Measurements from ENCODE around the gene SENP5. TPM values are rescaled to one million over a fixed set of nuclear protein-coding genes. Genes with fewer than 3 reads are reported as not detected.

The SENP5 gene
- total and polyA plus RNA-seq, 2 experiments from 2014 or later: 16.9 to 36.2 TPM

DNA sequence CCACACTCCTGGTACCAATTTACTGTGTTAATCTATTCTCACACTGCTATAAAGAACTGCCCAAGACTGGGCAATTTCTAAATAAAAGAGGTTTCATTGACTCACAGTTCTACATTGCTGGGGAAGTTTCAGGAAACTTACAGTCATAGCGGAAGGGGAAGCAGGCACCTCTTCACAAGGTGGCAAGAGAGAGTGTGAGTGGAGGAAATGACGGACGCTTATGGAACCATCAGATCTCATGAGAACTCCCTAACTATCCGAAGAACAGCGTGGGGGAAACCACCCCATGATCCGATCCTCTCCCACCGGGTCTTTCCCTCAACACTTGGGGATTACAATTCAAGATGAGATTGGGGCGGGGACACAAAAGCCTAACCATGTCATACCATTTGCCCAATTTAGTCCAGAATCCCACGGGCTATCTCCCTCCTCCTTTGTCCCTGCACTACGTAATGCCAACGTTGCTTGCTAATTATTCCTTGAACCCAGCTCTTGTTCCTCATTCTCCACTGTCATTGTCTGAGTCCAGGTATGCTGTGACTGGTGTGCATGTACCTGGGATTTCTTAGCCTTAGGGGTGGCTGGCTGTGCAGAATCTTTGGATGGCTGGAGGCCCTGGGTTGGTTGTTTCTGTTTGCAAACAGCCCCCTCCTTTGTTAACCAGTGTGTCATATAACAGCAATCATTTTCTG is 97.5 kb downstream of the SENP5 start:
- in situ Hi-C loops (cut with MboI): no loop called here
- 95 to 96% methylated on average over 11 of the region's 11 CpGs for WGBS, 2 experiments (ENCODE audit: low coverage in 1 of 2, low lambda C conversion rate in 2 of 2, missing lambda C conversion rate in 2 of 2)
- no peaks in the 10 kb centered on the region for H3K9me2 ChIP-seq (ENCODE audit: insufficient read depth)
- no peaks in the 10 kb centered on the region for H3K36me3 ChIP-seq (ENCODE audit: low read depth)
- no peaks in the 10 kb centered on the region for H3K4me1 ChIP-seq (ENCODE audit: insufficient read depth)
- no peak overlapping the region for H3K27ac ChIP-seq
- no peak overlapping the region for H3K4me2 ChIP-seq (ENCODE audit: unreplicated experiment)
- no peaks in the 10 kb centered on the region for H3K79me2 ChIP-seq (ENCODE audit: insufficient read depth)
- H2AFZ ChIP-seq: no peak overlapping the region
- no peaks in the 10 kb centered on the region for H3K27me3 ChIP-seq (replicated peaks; ENCODE audit: insufficient read depth)
- no peaks in the 10 kb centered on the region for H4K20me1 ChIP-seq (ENCODE audit: insufficient read depth)
- no peak overlapping the region for H3K4me3 ChIP-seq
- DNase-seq: no peak
- no peaks in the 10 kb centered on the region for H3F3A ChIP-seq (ENCODE audit: insufficient read depth)
- H3K9me3 ChIP-seq (ENCODE audit: low read depth): no peaks in the 10 kb centered on the region
- no peak overlapping the region for H3K9ac ChIP-seq
- no peak for TF ChIP-seq EZH2 (IDR thresholded peaks at IDR 0.05; ENCODE audit: insufficient read depth, poor library complexity, severe bottlenecking)
- no peak for TF ChIP-seq EZH2phosphoT487 (IDR thresholded peaks at IDR 0.05; ENCODE audit: insufficient read depth, low read depth)

DNA sequence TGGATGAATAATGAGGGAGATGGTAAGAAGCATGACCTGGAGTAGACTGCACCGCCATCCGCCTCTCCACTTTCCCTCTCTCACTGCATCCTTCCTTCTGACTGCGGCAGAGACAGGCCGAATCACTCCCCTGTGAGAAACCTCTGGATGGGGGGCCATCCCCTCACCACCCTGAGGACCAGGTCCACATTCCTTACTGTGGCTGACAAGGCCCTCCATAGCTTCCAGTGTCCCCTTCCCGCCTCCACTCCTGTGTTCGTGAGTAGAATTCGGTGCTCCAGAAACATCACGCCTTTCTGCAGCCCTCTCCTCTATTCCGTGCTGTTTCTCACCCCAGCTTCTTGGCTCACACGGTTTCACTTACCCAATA is 98.1 kb downstream of the SENP5 start:
- TF ChIP-seq EZH2 (IDR thresholded peaks at IDR 0.05; ENCODE audit: insufficient read depth, poor library complexity, severe bottlenecking) (no peak), EZH2phosphoT487 (IDR thresholded peaks at IDR 0.05; ENCODE audit: insufficient read depth, low read depth) (no peak)
- 89 to 90% methylated on average over 10 of the region's 10 CpGs for WGBS, 2 experiments (ENCODE audit: low coverage in 1 of 2, low lambda C conversion rate in 2 of 2, missing lambda C conversion rate in 2 of 2)
- no peaks in the 10 kb centered on the region for H3K79me2 ChIP-seq (ENCODE audit: insufficient read depth)
- no peak overlapping the region for H3K27ac ChIP-seq
- no peak overlapping the region for H2AFZ ChIP-seq
- H3K36me3 ChIP-seq (ENCODE audit: low read depth): no peaks in the 10 kb centered on the region
- no peak overlapping the region for H3K4me3 ChIP-seq
- H3K9me3 ChIP-seq (ENCODE audit: low read depth): no peaks in the 10 kb centered on the region
- H3K4me1 ChIP-seq (ENCODE audit: insufficient read depth): no peaks in the 10 kb centered on the region
- DNase-seq: no peak
- H3K9ac ChIP-seq: no peak overlapping the region
- in situ Hi-C loops (cut with MboI): no loop called here
- H3K4me2 ChIP-seq (ENCODE audit: unreplicated experiment): no peak overlapping the region
- H3K9me2 ChIP-seq (ENCODE audit: insufficient read depth): no peaks in the 10 kb centered on the region
- no peaks in the 10 kb centered on the region for H3K27me3 ChIP-seq (replicated peaks; ENCODE audit: insufficient read depth)
- H4K20me1 ChIP-seq (ENCODE audit: insufficient read depth): no peaks in the 10 kb centered on the region
- H3F3A ChIP-seq (ENCODE audit: insufficient read depth): no peaks in the 10 kb centered on the region

DNA sequence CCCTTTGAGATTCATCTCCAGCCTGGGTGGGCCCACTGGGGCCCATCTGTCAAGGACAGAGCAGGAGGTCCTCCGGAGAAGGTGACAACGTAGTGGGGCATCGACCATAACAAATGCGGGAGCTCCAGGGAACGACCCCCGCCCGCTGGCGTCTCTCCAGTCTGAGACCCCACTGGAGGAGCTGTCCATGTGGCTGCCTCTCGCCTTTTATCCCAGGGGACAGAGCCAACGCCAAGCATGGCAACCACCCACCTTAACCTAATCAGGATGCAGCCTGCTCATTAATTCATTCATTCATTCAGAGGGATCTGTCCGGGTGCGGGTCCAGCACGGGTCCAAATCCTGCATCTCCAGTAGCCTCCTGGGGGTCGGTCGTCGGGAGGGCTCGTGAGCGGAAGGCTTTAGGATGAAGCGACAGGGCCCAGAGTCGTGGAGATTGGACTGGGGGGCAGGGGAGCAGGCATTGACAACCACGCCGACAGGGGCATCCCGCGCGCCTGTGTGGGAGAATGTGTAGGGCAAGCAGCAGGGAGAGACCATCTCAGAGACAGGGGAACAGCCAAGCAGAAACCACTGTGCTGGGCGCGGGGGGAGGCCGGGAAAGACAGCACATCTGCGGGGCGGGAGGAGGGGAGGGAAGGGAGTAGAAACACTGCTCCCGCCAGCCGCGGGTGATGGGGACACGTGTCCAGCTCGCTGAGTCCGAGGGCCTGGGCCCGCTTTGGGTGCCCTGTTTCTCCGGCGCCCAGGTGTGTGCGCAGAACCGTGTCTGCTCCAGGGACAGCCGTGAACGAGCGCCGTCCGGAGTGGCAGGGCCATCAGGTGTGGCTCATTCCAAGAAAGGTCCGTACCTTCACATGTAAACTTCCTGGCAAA is 99.0 kb downstream of the SENP5 start:
- Histone ChIP-seq H3K9me2 (ENCODE audit: insufficient read depth) (no peaks in the 10 kb centered on the region), H3K27ac (no peak overlapping the region), H2AFZ (no peak overlapping the region), H3K36me3 (ENCODE audit: low read depth) (no peaks in the 10 kb centered on the region), H3K9ac (no peak overlapping the region), H3F3A (ENCODE audit: insufficient read depth) (no peaks in the 10 kb centered on the region), H3K9me3 (ENCODE audit: low read depth) (no peaks in the 10 kb centered on the region), H3K4me3 (no peak overlapping the region), H3K4me1 (ENCODE audit: insufficient read depth) (no peaks in the 10 kb centered on the region), H3K4me2 (ENCODE audit: unreplicated experiment) (no peak overlapping the region), H3K79me2 (ENCODE audit: insufficient read depth) (no peaks in the 10 kb centered on the region), H4K20me1 (ENCODE audit: insufficient read depth) (no peaks in the 10 kb centered on the region), H3K27me3 (replicated peaks; ENCODE audit: insufficient read depth) (no peaks in the 10 kb centered on the region)
- 78 to 82% methylated on average over 31 to 47 of the region's 47 CpGs for WGBS, 2 experiments (ENCODE audit: low coverage in 1 of 2, low lambda C conversion rate in 2 of 2, missing lambda C conversion rate in 2 of 2)
- in situ Hi-C loops (cut with MboI): no loop called here
- no peak for DNase-seq
- TF ChIP-seq EZH2phosphoT487 (IDR thresholded peaks at IDR 0.05; ENCODE audit: insufficient read depth, low read depth) (no peak), EZH2 (IDR thresholded peaks at IDR 0.05; ENCODE audit: insufficient read depth, poor library complexity, severe bottlenecking) (no peak)

DNA sequence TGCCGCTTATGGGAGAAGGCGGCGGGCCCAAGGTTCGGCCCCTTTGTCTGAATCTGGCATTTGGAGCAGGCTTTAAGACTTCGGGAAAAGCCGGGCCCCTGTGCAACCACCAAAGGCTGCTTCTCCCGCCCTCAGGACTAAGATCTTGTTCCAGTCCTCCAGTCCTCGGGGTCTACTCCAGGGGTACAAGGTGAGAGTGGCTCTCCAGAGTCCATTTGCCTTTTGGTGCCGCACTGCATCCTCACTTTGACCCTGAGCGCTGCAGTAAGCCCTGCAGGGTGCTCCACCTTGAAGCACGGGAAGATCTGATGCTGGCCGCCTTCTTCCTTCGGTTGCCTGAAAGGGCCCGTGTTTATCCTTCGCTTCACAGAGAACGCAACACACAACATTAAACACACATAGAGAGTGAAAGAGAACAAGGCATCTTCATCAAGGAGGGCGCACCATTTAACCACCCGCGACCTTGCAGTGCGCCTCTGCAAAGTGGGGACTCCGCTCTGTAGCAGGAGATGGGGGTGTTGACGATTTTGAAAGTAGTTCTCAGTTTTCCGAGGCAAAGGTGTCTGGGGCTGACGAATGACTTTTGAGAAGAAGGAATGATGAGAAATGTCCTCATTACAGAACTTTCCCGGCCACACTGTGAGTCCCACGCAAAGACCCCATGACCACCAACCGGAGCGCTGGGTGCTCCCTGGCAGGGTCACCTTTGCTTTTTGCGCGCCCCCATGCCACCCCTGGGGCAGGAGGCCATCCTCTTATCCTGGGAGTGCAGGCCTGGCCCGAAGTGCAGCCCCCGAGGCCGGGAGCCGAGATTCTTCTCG is 99.9 kb downstream of the SENP5 start:
- Histone ChIP-seq H3K79me2 (ENCODE audit: insufficient read depth) (no peaks in the 10 kb centered on the region), H3K4me3 (peak overlapping the region; percentile 90), H4K20me1 (ENCODE audit: insufficient read depth) (no peaks in the 10 kb centered on the region), H2AFZ (peak overlapping the region; percentile 96), H3K4me1 (ENCODE audit: insufficient read depth) (no peaks in the 10 kb centered on the region), H3K27me3 (replicated peaks; ENCODE audit: insufficient read depth) (no peaks in the 10 kb centered on the region), H3K36me3 (ENCODE audit: low read depth) (no peaks in the 10 kb centered on the region), H3K9me3 (ENCODE audit: low read depth) (no peaks in the 10 kb centered on the region), H3F3A (ENCODE audit: insufficient read depth) (no peaks in the 10 kb centered on the region), H3K4me2 (ENCODE audit: unreplicated experiment) (peak overlapping the region; percentile 94), H3K9me2 (ENCODE audit: insufficient read depth) (no peaks in the 10 kb centered on the region), H3K27ac (no peak overlapping the region), H3K9ac (peak overlapping the region; percentile 74)
- in situ Hi-C loops (cut with MboI): no loop called here
- DNase-seq: no peak
- 82% methylated on average over 35 of the region's 35 CpGs for WGBS, 2 experiments (ENCODE audit: low coverage in 1 of 2, low lambda C conversion rate in 2 of 2, missing lambda C conversion rate in 2 of 2)
- TF ChIP-seq EZH2phosphoT487 (IDR thresholded peaks at IDR 0.05; ENCODE audit: insufficient read depth, low read depth): no peak
- no peak for TF ChIP-seq EZH2 (IDR thresholded peaks at IDR 0.05; ENCODE audit: insufficient read depth, poor library complexity, severe bottlenecking)

Measured in GM23248 (cell line).